Rectal smooth muscle tissue (tissue), 1 donor: ENCODE data around the gene HPCA.

ENCODE experiments used
- H3K27ac ChIP-seq: one replicate; pipeline ENCODE4 v1.7.0; 2013; ENCODE audit warnings: low read depth, low read length, inconsistent platforms
- H3K27me3 ChIP-seq: one replicate; pipeline ENCODE4 v1.7.0; 2013; ENCODE audit warnings: low read length; ENCODE audit not compliant: control insufficient read depth, insufficient read depth
- H3K36me3 ChIP-seq: one replicate; pipeline ENCODE4 v1.7.0; 2013; ENCODE audit warnings: low read length; ENCODE audit not compliant: control insufficient read depth, insufficient read depth
- H3K4me1 ChIP-seq: one replicate; pipeline ENCODE4 v1.7.0; 2013; ENCODE audit warnings: low read length; ENCODE audit not compliant: control insufficient read depth, insufficient read depth
- H3K4me3 ChIP-seq: one replicate; pipeline ENCODE4 v1.7.0; 2013; ENCODE audit warnings: low read length
- H3K9ac ChIP-seq: one replicate; pipeline ENCODE4 v1.7.0; 2013; ENCODE audit warnings: low read length

HPCA gene

GRCh38 chr1:32865639-32866405, 20.5 kb upstream of the HPCA start:
- no peak overlapping the region for H3K27ac ChIP-seq
- peaks cover 3% of the 10 kb centered on the region for H3K4me1 ChIP-seq
- H3K36me3 ChIP-seq, result peaks cover 4% of the 10 kb centered on the region
- H3K27me3 ChIP-seq, result peaks cover 2% of the 10 kb centered on the region
- H3K4me3 ChIP-seq, result no peak overlapping the region
- no peak overlapping the region for H3K9ac ChIP-seq

- peaks cover 6% of the 10 kb centered on the region for H3K27me3 ChIP-seq
- H3K27ac ChIP-seq, result no peak overlapping the region
- peaks cover 3% of the 10 kb centered on the region for H3K4me1 ChIP-seq
Observed at GRCh38 chr1:32867151-32867550, 19.1 kb upstream of the HPCA start.

GRCh38 chr1:32867671-32868070, 18.6 kb upstream of the HPCA start:
- Histone ChIP-seq H3K4me1 (peaks cover 3% of the 10 kb centered on the region), H3K36me3 (no peaks in the 10 kb centered on the region), H3K4me3 (no peak overlapping the region), H3K27me3 (peaks cover 7% of the 10 kb centered on the region), H3K27ac (no peak overlapping the region), H3K9ac (no peak overlapping the region)

More at GRCh38 chr1:32867151-32867550, 19.1 kb upstream of the HPCA start:
- no peak overlapping the region for H3K9ac ChIP-seq
- peaks cover 3% of the 10 kb centered on the region for H3K36me3 ChIP-seq
- H3K4me3 ChIP-seq, result no peak overlapping the region

- Histone ChIP-seq H3K4me3 (no peak overlapping the region), H3K9ac (no peak overlapping the region), H3K27me3 (peaks cover 7% of the 10 kb centered on the region), H3K36me3 (no peaks in the 10 kb centered on the region), H3K4me1 (peaks cover 3% of the 10 kb centered on the region), H3K27ac (no peak overlapping the region)
Observed at GRCh38 chr1:32868085-32868484, 18.2 kb upstream of the HPCA start.

- Histone ChIP-seq H3K4me1 (peaks cover 3% of the 10 kb centered on the region), H3K4me3 (no peak overlapping the region), H3K36me3 (no peaks in the 10 kb centered on the region), H3K27ac (no peak overlapping the region), H3K27me3 (peaks cover 7% of the 10 kb centered on the region), H3K9ac (no peak overlapping the region)
Observed at GRCh38 chr1:32868806-32869455, 17.4 kb upstream of the HPCA start.

- peaks cover 7% of the 10 kb centered on the region for H3K27me3 ChIP-seq
- H3K36me3 ChIP-seq, result no peaks in the 10 kb centered on the region
- no peak overlapping the region for H3K27ac ChIP-seq
- peaks cover 3% of the 10 kb centered on the region for H3K4me1 ChIP-seq
- peak overlapping the region; percentile 6 for H3K4me3 ChIP-seq
- no peak overlapping the region for H3K9ac ChIP-seq
Observed at GRCh38 chr1:32869923-32870614, 16.2 kb upstream of the HPCA start.

GRCh38 chr1:32870615-32871363, 15.5 kb upstream of the HPCA start, which contains the start of gene FNDC5:
Gene FNDC5, minus strand, starts transcription at chr1:32870912.
- H3K9ac ChIP-seq, result peak within 1 kb of the TSS; percentile 43
- no peak within 1 kb of the TSS for H3K27ac ChIP-seq
- no peaks in the 10 kb centered on the region for H3K36me3 ChIP-seq
- H3K4me1 ChIP-seq, result peaks cover 3% of the 10 kb centered on the region
- peaks cover 7% of the 10 kb centered on the region for H3K27me3 ChIP-seq
- H3K4me3 ChIP-seq, result peak within 1 kb of the TSS; percentile 56

- H3K4me3 ChIP-seq, result peak overlapping the region; percentile 56
- peaks cover 7% of the 10 kb centered on the region for H3K27me3 ChIP-seq
- no peak overlapping the region for H3K27ac ChIP-seq
- peaks cover 3% of the 10 kb centered on the region for H3K4me1 ChIP-seq
- no peaks in the 10 kb centered on the region for H3K36me3 ChIP-seq
- H3K9ac ChIP-seq, result peak overlapping the region; percentile 43
Observed at GRCh38 chr1:32871364-32872191, 14.7 kb upstream of the HPCA start.

GRCh38 chr1:32872192-32872460, 14.2 kb upstream of the HPCA start:
- Histone ChIP-seq H3K27ac (no peak overlapping the region), H3K4me1 (peaks cover 3% of the 10 kb centered on the region), H3K36me3 (no peaks in the 10 kb centered on the region), H3K27me3 (peaks cover 7% of the 10 kb centered on the region), H3K4me3 (no peak overlapping the region), H3K9ac (no peak overlapping the region)

GRCh38 chr1:32873484-32873883, 12.8 kb upstream of the HPCA start:
- no peaks in the 10 kb centered on the region for H3K36me3 ChIP-seq
- H3K4me3 ChIP-seq, result no peak overlapping the region
- H3K4me1 ChIP-seq, result peaks cover 3% of the 10 kb centered on the region
- peaks cover 7% of the 10 kb centered on the region for H3K27me3 ChIP-seq
- H3K9ac ChIP-seq, result no peak overlapping the region
- no peak overlapping the region for H3K27ac ChIP-seq

GRCh38 chr1:32874860-32875752, 11.2 kb upstream of the HPCA start:
- peaks cover 2% of the 10 kb centered on the region for H3K4me1 ChIP-seq
- no peak overlapping the region for H3K9ac ChIP-seq
- H3K27me3 ChIP-seq, result peaks cover 5% of the 10 kb centered on the region
- H3K27ac ChIP-seq, result no peak overlapping the region
- H3K36me3 ChIP-seq, result no peaks in the 10 kb centered on the region
- H3K4me3 ChIP-seq, result no peak overlapping the region
